Measurements from ENCODE around the gene NQO2. TPM values are rescaled to one million over a fixed set of nuclear protein-coding genes. Genes with fewer than 3 reads are reported as not detected.

The NQO2 gene
- total and polyA plus RNA-seq, 2 of the 13 experiments (the other 11 are each of a cell fraction or from before 2014, with no cell fraction given) = 32.2 to 56.5 TPM

GRCh38 chr6:2999618-3000557, at the start of gene NQO2 (continued):
- TF ChIP-seq USF2 (IDR thresholded peaks at IDR 0.05; ENCODE audit: low read depth, low read length) = no peak
- no peak for TF ChIP-seq USF2 (CRISPR knock-in tag; IDR thresholded peaks at IDR 0.05; ENCODE audit: borderline replicate concordance)
- TF ChIP-seq SMYD3 (CRISPR knock-in tag; IDR thresholded peaks at IDR 0.05) = no peak
- peak; percentile 76; the same call in 1 of the 2 replicates for TF ChIP-seq ZNF772 (CRISPR knock-in tag; IDR thresholded peaks at IDR 0.05)
- TF ChIP-seq ATF1 (CRISPR knock-in tag; IDR thresholded peaks at IDR 0.05) = no peak
- no peak for TF ChIP-seq ZNF841 (CRISPR knock-in tag; IDR thresholded peaks at IDR 0.05; ENCODE audit: borderline replicate concordance)
- TF ChIP-seq BCL3 (CRISPR knock-in tag; IDR thresholded peaks at IDR 0.05) = no peak
- TF ChIP-seq AKAP8 (CRISPR knock-in tag; IDR thresholded peaks at IDR 0.05) = no peak
- TF ChIP-seq, protein P1, sequence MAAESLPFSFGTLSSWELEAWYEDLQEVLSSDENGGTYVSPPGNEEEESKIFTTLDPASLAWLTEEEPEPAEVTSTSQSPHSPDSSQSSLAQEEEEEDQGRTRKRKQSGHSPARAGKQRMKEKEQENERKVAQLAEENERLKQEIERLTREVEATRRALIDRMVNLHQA (CRISPR knock-in tag; IDR thresholded peaks at IDR 0.05) = no peak
- TF ChIP-seq KDM5A (IDR thresholded peaks at IDR 0.05; ENCODE audit: borderline replicate concordance, low read length) = no peak
- 0 out of 2 replicates have a peak, but pooled peaks have one; percentile 16 for TF ChIP-seq ZNF609 (CRISPR knock-in tag; IDR thresholded peaks at IDR 0.05; ENCODE audit: borderline replicate concordance)
- peak; percentile 52; the same call in 1 of the 2 replicates for TF ChIP-seq ARNT2 (CRISPR knock-in tag; IDR thresholded peaks at IDR 0.05; ENCODE audit: low read depth)
- no peak for TF ChIP-seq TBL1XR1 (IDR thresholded peaks at IDR 0.05; ENCODE audit: borderline replicate concordance, low read length, partially characterized antibody)
- TF ChIP-seq CHCHD3 (CRISPR knock-in tag; IDR thresholded peaks at IDR 0.05) = peak; percentile 69; the same call in 1 of the 2 replicates
- no peak for TF ChIP-seq TEF (CRISPR knock-in tag; IDR thresholded peaks at IDR 0.05)
- TF ChIP-seq CENPT (CRISPR knock-in tag; IDR thresholded peaks at IDR 0.05; ENCODE audit: low read depth) = no peak
- no peak; the same call in 1 of the 2 replicates for TF ChIP-seq ZNF275 (CRISPR knock-in tag; IDR thresholded peaks at IDR 0.05; ENCODE audit: borderline replicate concordance)
